Measurements from ENCODE around the gene AKR1B1.

AKR1B1 gene

GRCh38 chr7:134419085-134419484, 39.8 kb downstream of the AKR1B1 start:
- TF ChIP-seq POLR2AphosphoS5 (IDR thresholded peaks at IDR 0.05; ENCODE audit: low read depth, low read length) (no peak), REST (IDR thresholded peaks at IDR 0.05; ENCODE audit: insufficient read depth in 1 of 2, low read depth in 2 of 2, low read length in 2 of 2) (no peak), TAF1 (IDR thresholded peaks at IDR 0.05; ENCODE audit: borderline replicate concordance, insufficient read depth, low read length) (no peak), SIN3A (IDR thresholded peaks at IDR 0.05; ENCODE audit: borderline replicate concordance, insufficient read depth, low read length) (no peak), FOXP2 (optimal IDR thresholded peaks at IDR 0.05; ENCODE audit: borderline replicate concordance, extremely low read depth, extremely low read length, insufficient read depth) (no peak)

GRCh38 chr7:134415700-134416099, 43.2 kb downstream of the AKR1B1 start:
- no peak for TF ChIP-seq FOXP2 (optimal IDR thresholded peaks at IDR 0.05; ENCODE audit: borderline replicate concordance, extremely low read depth, extremely low read length, insufficient read depth)
- no peak for TF ChIP-seq TAF1 (IDR thresholded peaks at IDR 0.05; ENCODE audit: borderline replicate concordance, insufficient read depth, low read length)
- no peak for TF ChIP-seq REST (IDR thresholded peaks at IDR 0.05; ENCODE audit: insufficient read depth in 1 of 2, low read depth in 2 of 2, low read length in 2 of 2)
- no peak for TF ChIP-seq SIN3A (IDR thresholded peaks at IDR 0.05; ENCODE audit: borderline replicate concordance, insufficient read depth, low read length)
- no peak for TF ChIP-seq POLR2AphosphoS5 (IDR thresholded peaks at IDR 0.05; ENCODE audit: low read depth, low read length)

- TF ChIP-seq TAF1 (IDR thresholded peaks at IDR 0.05; ENCODE audit: borderline replicate concordance, insufficient read depth, low read length) (no peak), REST (IDR thresholded peaks at IDR 0.05; ENCODE audit: insufficient read depth in 1 of 2, low read depth in 2 of 2, low read length in 2 of 2) (no peak), SIN3A (IDR thresholded peaks at IDR 0.05; ENCODE audit: borderline replicate concordance, insufficient read depth, low read length) (no peak), FOXP2 (optimal IDR thresholded peaks at IDR 0.05; ENCODE audit: borderline replicate concordance, extremely low read depth, extremely low read length, insufficient read depth) (no peak), POLR2AphosphoS5 (IDR thresholded peaks at IDR 0.05; ENCODE audit: low read depth, low read length) (no peak)
Observed at GRCh38 chr7:134414109-134414508, 44.8 kb downstream of the AKR1B1 start.

- TF ChIP-seq SIN3A (IDR thresholded peaks at IDR 0.05; ENCODE audit: borderline replicate concordance, insufficient read depth, low read length) (no peak), POLR2AphosphoS5 (IDR thresholded peaks at IDR 0.05; ENCODE audit: low read depth, low read length) (no peak), TAF1 (IDR thresholded peaks at IDR 0.05; ENCODE audit: borderline replicate concordance, insufficient read depth, low read length) (no peak), FOXP2 (optimal IDR thresholded peaks at IDR 0.05; ENCODE audit: borderline replicate concordance, extremely low read depth, extremely low read length, insufficient read depth) (no peak), REST (IDR thresholded peaks at IDR 0.05; ENCODE audit: insufficient read depth in 1 of 2, low read depth in 2 of 2, low read length in 2 of 2) (no peak)
Observed at GRCh38 chr7:134407311-134407710, 51.6 kb downstream of the AKR1B1 start.

GRCh38 chr7:134406431-134406830, 52.5 kb downstream of the AKR1B1 start:
- no peak for TF ChIP-seq REST (IDR thresholded peaks at IDR 0.05; ENCODE audit: insufficient read depth in 1 of 2, low read depth in 2 of 2, low read length in 2 of 2)
- no peak for TF ChIP-seq TAF1 (IDR thresholded peaks at IDR 0.05; ENCODE audit: borderline replicate concordance, insufficient read depth, low read length)
- TF ChIP-seq SIN3A (IDR thresholded peaks at IDR 0.05; ENCODE audit: borderline replicate concordance, insufficient read depth, low read length), result no peak
- no peak for TF ChIP-seq POLR2AphosphoS5 (IDR thresholded peaks at IDR 0.05; ENCODE audit: low read depth, low read length)
- no peak for TF ChIP-seq FOXP2 (optimal IDR thresholded peaks at IDR 0.05; ENCODE audit: borderline replicate concordance, extremely low read depth, extremely low read length, insufficient read depth)
